ENCODE data around the gene IGF2BP2. TPM values are rescaled to one million over a fixed set of nuclear protein-coding genes. Genes with fewer than 3 reads are reported as not detected.

IGF2BP2 gene
- total RNA-seq, 1 experiment from 2014 or later = 75.9 TPM

GRCh38 chr3:185793381-185793780 lies 31.5 kb downstream of the IGF2BP2 start:
- peaks cover 52% of the 10 kb centered on the region for H3K4me1 ChIP-seq
- BruUV-seq (replicated peaks) = no TSS peak

GRCh38 chr3:185792955-185793354 lies 31.9 kb downstream of the IGF2BP2 start:
- Histone ChIP-seq H3K36me3 (ENCODE audit: control insufficient read depth, insufficient read depth, low read length) (no peaks in the 10 kb centered on the region), H3K4me3 (ENCODE audit: low read depth, low read length) (no peak overlapping the region), H3K9me3 (no peaks in the 10 kb centered on the region), H3K27me3 (replicated peaks; ENCODE audit: control insufficient read depth, insufficient read depth, low read length) (no peaks in the 10 kb centered on the region), H3K4me1 (peaks cover 49% of the 10 kb centered on the region)
- Mint-ChIP-seq H3K27me3 (ENCODE audit: insufficient read depth, unreplicated experiment) (no peaks in the 10 kb centered on the region), H3K36me3 (ENCODE audit: insufficient read depth, unreplicated experiment) (peaks cover 23% of the 10 kb centered on the region), H3K4me1 (ENCODE audit: low read depth, unreplicated experiment) (peaks cover 55% of the 10 kb centered on the region), H3K9me3 (ENCODE audit: unreplicated experiment) (no peaks in the 10 kb centered on the region), H3K4me3 (ENCODE audit: unreplicated experiment) (no peak overlapping the region), H3K27ac (ENCODE audit: unreplicated experiment) (no peak overlapping the region)
- no peak for TF ChIP-seq CTCF (IDR thresholded peaks at IDR 0.05; ENCODE audit: insufficient read depth in 1 of 2, low read depth in 1 of 2, low read length in 1 of 2, severe bottlenecking in 1 of 2, unreplicated experiment in 1 of 2)
- no TSS peak for BruUV-seq (replicated peaks)
- no peak for DNase-seq
- intact Hi-C loops (cut with micrococcal nuclease; ENCODE audit: unreplicated experiment) = no loop called here
- ChIA-PET CTCF (interaction anchor here (0.9 kb wide), 1 partner anchor 24 kb away, joined by 3 read pairs; no protein-coding TSS in a partner anchor), POLR2A (no interaction called here)

More at GRCh38 chr3:185793381-185793780, 31.5 kb downstream of the IGF2BP2 start:
- peaks cover 55% of the 10 kb centered on the region for H3K4me1 Mint-ChIP-seq (ENCODE audit: low read depth, unreplicated experiment)
- Histone ChIP-seq H3K9me3 (no peaks in the 10 kb centered on the region), H3K27me3 (replicated peaks; ENCODE audit: control insufficient read depth, insufficient read depth, low read length) (no peaks in the 10 kb centered on the region), H3K4me3 (ENCODE audit: low read depth, low read length) (no peak overlapping the region), H3K36me3 (ENCODE audit: control insufficient read depth, insufficient read depth, low read length) (no peaks in the 10 kb centered on the region)
- H3K27ac Mint-ChIP-seq (ENCODE audit: unreplicated experiment) = no peak overlapping the region
- H3K36me3 Mint-ChIP-seq (ENCODE audit: insufficient read depth, unreplicated experiment) = peaks cover 23% of the 10 kb centered on the region
- H3K27me3 Mint-ChIP-seq (ENCODE audit: insufficient read depth, unreplicated experiment) = no peaks in the 10 kb centered on the region
- CTCF ChIA-PET = interaction anchor here (0.9 kb wide), 1 partner anchor 25 kb away, joined by 3 read pairs; no protein-coding TSS in a partner anchor
- TF ChIP-seq CTCF (IDR thresholded peaks at IDR 0.05; ENCODE audit: insufficient read depth in 1 of 2, low read depth in 1 of 2, low read length in 1 of 2, severe bottlenecking in 1 of 2, unreplicated experiment in 1 of 2) = no peak
- intact Hi-C loops (cut with micrococcal nuclease; ENCODE audit: unreplicated experiment) = no loop called here
- POLR2A ChIA-PET = no interaction called here
- H3K4me3 Mint-ChIP-seq (ENCODE audit: unreplicated experiment) = no peak overlapping the region
- H3K9me3 Mint-ChIP-seq (ENCODE audit: unreplicated experiment) = no peaks in the 10 kb centered on the region
- DNase-seq = no peak

GRCh38 chr3:185789891-185790830 lies 34.7 kb downstream of the IGF2BP2 start:
- intact Hi-C loops (cut with micrococcal nuclease; ENCODE audit: unreplicated experiment) = loop anchor here (5.0 kb wide), 1 partner anchor 32 kb away; no protein-coding TSS in a partner anchor
- POLR2A ChIA-PET = no interaction called here
- TSS peak; percentile 15 for BruUV-seq (replicated peaks)

More at GRCh38 chr3:185789891-185790830, 34.7 kb downstream of the IGF2BP2 start:
- H3K4me3 Mint-ChIP-seq (ENCODE audit: unreplicated experiment) = no peak overlapping the region
- no peak for DNase-seq
- no peaks in the 10 kb centered on the region for H3K27me3 Mint-ChIP-seq (ENCODE audit: insufficient read depth, unreplicated experiment)
- H3K36me3 Mint-ChIP-seq (ENCODE audit: insufficient read depth, unreplicated experiment) = peaks cover 17% of the 10 kb centered on the region
- peaks cover 46% of the 10 kb centered on the region for H3K4me1 Mint-ChIP-seq (ENCODE audit: low read depth, unreplicated experiment)
- Histone ChIP-seq H3K4me3 (ENCODE audit: low read depth, low read length) (no peak overlapping the region), H3K27me3 (replicated peaks; ENCODE audit: control insufficient read depth, insufficient read depth, low read length) (no peaks in the 10 kb centered on the region), H3K4me1 (peaks cover 40% of the 10 kb centered on the region), H3K9me3 (no peaks in the 10 kb centered on the region), H3K36me3 (ENCODE audit: control insufficient read depth, insufficient read depth, low read length) (no peaks in the 10 kb centered on the region)
- TF ChIP-seq CTCF (IDR thresholded peaks at IDR 0.05; ENCODE audit: insufficient read depth in 1 of 2, low read depth in 1 of 2, low read length in 1 of 2, severe bottlenecking in 1 of 2, unreplicated experiment in 1 of 2) = no peak
- CTCF ChIA-PET = no interaction called here
- H3K9me3 Mint-ChIP-seq (ENCODE audit: unreplicated experiment) = no peaks in the 10 kb centered on the region
- no peak overlapping the region for H3K27ac Mint-ChIP-seq (ENCODE audit: unreplicated experiment)
